DOHH2 (cell line): ENCODE results near the gene NOS3.

Source experiments
- H3F3A ChIP-seq: fragments of 200-600 bp; sonication (generic), shearing (Covaris generic); 2 replicates; pipeline ENCODE4 v1.6.0; 2016; ENCODE audit warnings: antibody characterized with exemption, mild to moderate bottlenecking; ENCODE audit not compliant: control insufficient read depth, insufficient read depth
- H3K27ac ChIP-seq: fragments of 200-600 bp; sonication (generic); 2 replicates; pipeline ENCODE4 v1.5.1; 2014; ENCODE audit warnings: low read depth, mild to moderate bottlenecking, low read length, moderate library complexity
- H3K27me3 ChIP-seq: fragments of 200-600 bp; sonication (generic); 2 replicates; pipeline ENCODE4 v1.6.1; 2014; ENCODE audit warnings: mild to moderate bottlenecking, low read length, mixed read lengths; ENCODE audit not compliant: control insufficient read depth
- H3K36me3 ChIP-seq: fragments of 200-600 bp; sonication (generic); 2 replicates; pipeline ENCODE4 v1.6.1; 2014; ENCODE audit warnings: mild to moderate bottlenecking, low read length, moderate library complexity, mixed read lengths; ENCODE audit not compliant: control insufficient read depth
- H3K4me1 ChIP-seq: fragments of 200-600 bp; sonication (generic); 2 replicates; pipeline ENCODE4 v1.6.1; 2014; ENCODE audit warnings: mild to moderate bottlenecking, low read length, mixed read lengths; ENCODE audit not compliant: control insufficient read depth
- H3K4me2 ChIP-seq: fragments of 200-600 bp; sonication (generic); 2 replicates; pipeline ENCODE4 v1.6.0; 2014; ENCODE audit warnings: mild to moderate bottlenecking, low read length, moderate library complexity
- H3K4me3 ChIP-seq: fragments of 200-600 bp; sonication (generic); 2 replicates; pipeline ENCODE4 v1.5.1; 2014; ENCODE audit warnings: mild to moderate bottlenecking, low read length, mixed read lengths
- H3K79me2 ChIP-seq: fragments of 200-600 bp; sonication (generic); 2 replicates; pipeline ENCODE4 v1.6.1; 2014; ENCODE audit warnings: mild to moderate bottlenecking, low read length, mixed read lengths; ENCODE audit not compliant: control insufficient read depth
- H3K9me2 ChIP-seq: fragments of 200-600 bp; sonication (generic); replicated peaks from 2 replicates; pipeline ENCODE4 v1.6.1; 2014; ENCODE audit warnings: mild to moderate bottlenecking, low read length, mixed read lengths; ENCODE audit not compliant: control insufficient read depth
- H3K9me3 ChIP-seq: fragments of 200-600 bp; sonication (generic); 2 replicates; pipeline ENCODE4 v1.6.1; 2014; ENCODE audit warnings: antibody characterized with exemption, low read length, mixed read lengths; ENCODE audit not compliant: control insufficient read depth, insufficient read depth
- H4K20me1 ChIP-seq: fragments of 200-600 bp; sonication (generic); 2 replicates; pipeline ENCODE4 v1.6.0; 2014; ENCODE audit warnings: low read depth, mild to moderate bottlenecking, antibody characterized with exemption, low read length, moderate library complexity; ENCODE audit not compliant: control insufficient read depth, insufficient read depth
- CTCF ChIP-seq: fragments of 200-600 bp; sonication (generic); IDR thresholded peaks from one replicate; pipeline ENCODE4 v1.5.1; 2014; ENCODE audit warnings: antibody characterized with exemption, mild to moderate bottlenecking, low read depth, low read length; ENCODE audit not compliant: poor library complexity, severe bottlenecking
- EZH2phosphoT487 ChIP-seq: fragments of 200-600 bp; sonication (generic); IDR thresholded peaks from 2 replicates; pipeline ENCODE4 v1.6.1; 2017; ENCODE audit warnings: borderline replicate concordance, mild to moderate bottlenecking, antibody characterized with exemption, low read length, moderate library complexity, mixed read lengths

NOS3 gene

GRCh38 chr7:150989456-150989855 is 1.4 kb upstream of the NOS3 start:
- H3K4me2 ChIP-seq, result no peak overlapping the region
- no peak for TF ChIP-seq EZH2phosphoT487
- TF ChIP-seq CTCF, result no peak

GRCh38 chr7:150992051-150992640 is 1.3 kb downstream of the NOS3 start:
- no peaks in the 10 kb centered on the region for H3F3A ChIP-seq
- H3K79me2 ChIP-seq, result no peaks in the 10 kb centered on the region
- peaks cover 20% of the 10 kb centered on the region for H3K4me1 ChIP-seq
- H3K9me2 ChIP-seq, result no peaks in the 10 kb centered on the region
- no peak overlapping the region for H3K4me3 ChIP-seq
- no peaks in the 10 kb centered on the region for H4K20me1 ChIP-seq
- no peaks in the 10 kb centered on the region for H3K36me3 ChIP-seq
- no peak overlapping the region for H3K4me2 ChIP-seq
- no peak for TF ChIP-seq EZH2phosphoT487
- TF ChIP-seq CTCF, result no peak
- H3K27me3 ChIP-seq, result peaks cover 28% of the 10 kb centered on the region
- no peak overlapping the region for H3K27ac ChIP-seq
- no peaks in the 10 kb centered on the region for H3K9me3 ChIP-seq

More at GRCh38 chr7:150989456-150989855, 1.4 kb upstream of the NOS3 start:
- Histone ChIP-seq H3K27ac (no peak overlapping the region), H3F3A (no peaks in the 10 kb centered on the region), H3K9me3 (no peaks in the 10 kb centered on the region), H3K4me3 (no peak overlapping the region), H3K4me1 (peaks cover 12% of the 10 kb centered on the region), H3K9me2 (no peaks in the 10 kb centered on the region), H3K79me2 (no peaks in the 10 kb centered on the region), H3K36me3 (no peaks in the 10 kb centered on the region), H3K27me3 (peaks cover 30% of the 10 kb centered on the region), H4K20me1 (no peaks in the 10 kb centered on the region)

- H3F3A ChIP-seq, result no peaks in the 10 kb centered on the region
- no peak overlapping the region for H3K4me3 ChIP-seq
- H4K20me1 ChIP-seq, result no peaks in the 10 kb centered on the region; the same call in 1 of the 2 replicates
- no peak overlapping the region for H3K27ac ChIP-seq
- no peaks in the 10 kb centered on the region for H3K9me3 ChIP-seq
- H3K4me1 ChIP-seq, result peaks cover 20% of the 10 kb centered on the region
- no peaks in the 10 kb centered on the region for H3K9me2 ChIP-seq
- no peak overlapping the region for H3K4me2 ChIP-seq
- H3K36me3 ChIP-seq, result no peaks in the 10 kb centered on the region
- peaks cover 28% of the 10 kb centered on the region for H3K27me3 ChIP-seq
- H3K79me2 ChIP-seq, result no peaks in the 10 kb centered on the region
- TF ChIP-seq EZH2phosphoT487 (no peak), CTCF (no peak)
These were observed 2.1 kb downstream of the NOS3 start for GRCh38 chr7:150992833-150993302.
